Erythroblast (primary cell): Measurements from ENCODE around the gene KIAA1671.

Experiments
- GATA1 ChIP-seq: IDR thresholded peaks from 2 replicates; pipeline ENCODE4 v1.6.1; 2011; ENCODE audit warnings: low read depth, mild to moderate bottlenecking, control low read depth, low read length, moderate library complexity
- POLR2A ChIP-seq: IDR thresholded peaks from 2 replicates; pipeline ENCODE4 v1.6.1; 2011; ENCODE audit warnings: mild to moderate bottlenecking, low read length

DNA sequence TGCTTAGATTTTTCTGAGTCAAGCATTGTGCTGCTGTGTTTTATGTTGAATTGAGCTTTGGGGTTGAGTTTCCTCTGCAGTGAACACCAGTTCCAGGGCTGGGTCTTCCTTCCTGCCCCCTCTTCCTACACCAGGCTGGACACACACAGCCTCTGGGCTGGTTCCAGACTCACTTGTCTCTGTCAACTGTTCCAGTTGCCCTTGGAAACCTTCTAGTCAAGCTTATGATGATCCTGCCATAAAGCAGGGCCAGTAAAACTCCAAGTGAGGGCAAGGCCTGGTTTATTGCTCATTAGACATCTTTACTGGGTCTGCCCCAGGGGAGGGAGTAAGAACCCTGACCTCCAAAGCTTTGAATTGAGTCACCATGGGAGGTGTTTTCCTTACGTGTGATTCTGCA, 61.1 kb downstream of the KIAA1671 start:
- no peak for TF ChIP-seq POLR2A
- TF ChIP-seq GATA1 = no peak
